Ishikawa (cell line): ENCODE data around the gene DBN1.

Experiments used
- CEBPB ChIP-seq: IDR thresholded peaks from 2 replicates; pipeline ENCODE4 v1.6.1; 2012
- CREB1 ChIP-seq: IDR thresholded peaks from 2 replicates; pipeline ENCODE4 v1.6.1; 2012; ENCODE audit warnings: low read depth
- EGR1 ChIP-seq: IDR thresholded peaks from 2 replicates; pipeline ENCODE4 v1.6.1; 2012
- EP300 ChIP-seq: IDR thresholded peaks from 2 replicates; pipeline ENCODE4 v1.6.1; 2012; ENCODE audit warnings: borderline replicate concordance
- FOXM1 ChIP-seq: IDR thresholded peaks from 2 replicates; pipeline ENCODE4 v1.6.1; 2012; ENCODE audit warnings: low read depth, borderline replicate concordance
- MAX ChIP-seq: IDR thresholded peaks from 2 replicates; pipeline ENCODE4 v1.6.1; 2012
- NFIC ChIP-seq: IDR thresholded peaks from 2 replicates; pipeline ENCODE4 v1.6.1; 2012
- RAD21 ChIP-seq: IDR thresholded peaks from 2 replicates; pipeline ENCODE4 v1.6.1; 2012; ENCODE audit warnings: low read depth
- REST ChIP-seq: IDR thresholded peaks from 2 replicates; pipeline ENCODE4 v1.6.1; 2012; ENCODE audit warnings: low read depth, mild to moderate bottlenecking
- TAF1 ChIP-seq: IDR thresholded peaks from 2 replicates; pipeline ENCODE4 v1.6.1; 2012; ENCODE audit warnings: low read depth, mild to moderate bottlenecking
- TCF12 ChIP-seq: IDR thresholded peaks from 2 replicates; pipeline ENCODE4 v1.6.1; 2012; ENCODE audit warnings: low read depth
- TEAD4 ChIP-seq: IDR thresholded peaks from 2 replicates; pipeline ENCODE4 v1.6.1; 2012
- USF1 ChIP-seq: IDR thresholded peaks from 2 replicates; pipeline ENCODE4 v1.6.1; 2012
- YY1 ChIP-seq: IDR thresholded peaks from 2 replicates; pipeline ENCODE4 v1.6.1; 2012; ENCODE audit warnings: low read depth
- ZBTB7A ChIP-seq: IDR thresholded peaks from 2 replicates; pipeline ENCODE4 v1.6.1; 2012; ENCODE audit warnings: low read depth

Gene DBN1

GRCh38 chr5:177510567-177511053, 37.2 kb upstream of the DBN1 start:
- TF ChIP-seq EP300 (no peak), RAD21 (no peak), USF1 (no peak), YY1 (no peak), CREB1 (no peak), NFIC (no peak), MAX (no peak), TCF12 (no peak)

GRCh38 chr5:177509991-177510566, 36.6 kb upstream of the DBN1 start:
- TF ChIP-seq CEBPB (no peak), ZBTB7A (no peak), FOXM1 (no peak), TCF12 (no peak), RAD21 (no peak), EP300 (no peak), YY1 (no peak), TAF1 (no peak), TEAD4 (no peak), REST (no peak), MAX (no peak), NFIC (no peak), CREB1 (no peak), USF1 (no peak), EGR1 (no peak)

- TF ChIP-seq TEAD4 (no peak), RAD21 (no peak), FOXM1 (no peak), CREB1 (no peak), CEBPB (no peak), NFIC (no peak), TCF12 (no peak), EP300 (no peak), TAF1 (no peak), REST (no peak), EGR1 (no peak), MAX (no peak), USF1 (no peak), YY1 (no peak), ZBTB7A (no peak)
These were observed 36.0 kb upstream of the DBN1 start, which contains the start of gene DOK3 for GRCh38 chr5:177509381-177509951. Gene DOK3, minus strand, starts transcription at chr5:177509826. Its CDS starts 286 bp downstream, at chr5:177509540.

- TF ChIP-seq FOXM1 = no peak
- no peak for TF ChIP-seq TEAD4
- no peak for TF ChIP-seq REST
- no peak for TF ChIP-seq TCF12
These were observed 35.4 kb upstream of the DBN1 start for GRCh38 chr5:177508837-177509236.
